Measurements from ENCODE around the gene PRPSAP1.

DNA sequence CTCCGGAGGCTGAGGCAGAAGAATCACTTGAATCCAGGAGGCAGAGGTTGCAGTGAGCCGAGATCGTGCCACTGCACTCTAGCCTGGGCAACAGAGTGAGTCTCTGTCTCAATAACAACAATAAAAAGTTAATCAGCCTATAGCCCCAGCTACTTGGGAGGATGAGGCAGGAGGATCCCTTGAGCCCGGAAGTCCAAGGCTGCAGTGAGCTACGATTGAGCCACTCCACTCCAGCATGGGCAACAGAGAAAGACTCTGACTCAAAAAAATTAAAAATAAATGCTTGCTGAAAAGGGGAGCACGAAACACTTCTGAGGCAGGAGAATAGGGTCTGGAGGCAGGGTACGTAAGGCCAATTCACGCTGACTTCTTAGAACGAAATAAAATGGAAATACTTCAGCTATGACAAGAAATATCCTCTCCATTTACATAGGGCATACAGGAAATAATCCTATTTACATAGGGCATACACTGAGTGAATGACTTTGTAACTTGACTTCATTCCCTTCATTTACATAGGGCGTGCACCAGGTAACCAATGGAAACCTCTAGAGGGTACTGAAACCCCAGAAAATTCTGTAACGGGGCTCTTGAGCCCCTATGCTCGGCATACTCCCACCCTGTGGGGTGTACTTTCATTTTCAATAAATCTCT lies 3.2 kb upstream of the PRPSAP1 start:
- TF ChIP-seq POLR2A (IDR thresholded peaks at IDR 0.05) (no peak), POLR2AphosphoS5 (IDR thresholded peaks at IDR 0.05; ENCODE audit: insufficient read depth in 1 of 2, low read depth in 1 of 2) (no peak)

Data from vagina (tissue), 2 donors.